ENCODE data around the gene NLRP9. TPM values are rescaled to one million over a fixed set of nuclear protein-coding genes. Genes with fewer than 3 reads are reported as not detected.

The NLRP9 gene
- total RNA-seq, 2 donors from 2014 or later, result not detected

GRCh38 chr19:55693336-55693974 lies 44.7 kb downstream of the NLRP9 start:
- no peaks in the 10 kb centered on the region for H3K9me3 ChIP-seq
- H3K27ac ChIP-seq, result no peak overlapping the region
- no peak overlapping the region for H3K4me3 ChIP-seq
- ATAC-seq (ENCODE audit: insufficient number of reproducible peaks, low FRiP score, low read depth), result no peak
- no peak for DNase-seq (ENCODE audit: low spot score)
- no peak for TF ChIP-seq CTCF (IDR thresholded peaks at IDR 0.05)
- H3K36me3 ChIP-seq, result peaks cover 71% of the 10 kb centered on the region
- no peaks in the 10 kb centered on the region for H3K4me1 ChIP-seq (ENCODE audit: control insufficient read depth in 1 of 2, low read depth in 2 of 2)
- H3K27me3 ChIP-seq (replicated peaks; ENCODE audit: insufficient read depth), result no peaks in the 10 kb centered on the region

- no peak for ATAC-seq (ENCODE audit: insufficient number of reproducible peaks, low FRiP score, low read depth)
- Histone ChIP-seq H3K9me3 (no peaks in the 10 kb centered on the region), H3K27ac (no peak overlapping the region), H3K36me3 (peaks cover 77% of the 10 kb centered on the region), H3K4me1 (ENCODE audit: control insufficient read depth in 1 of 2, low read depth in 2 of 2) (no peaks in the 10 kb centered on the region), H3K4me3 (no peak overlapping the region), H3K27me3 (replicated peaks; ENCODE audit: insufficient read depth) (no peaks in the 10 kb centered on the region)
- no peak for DNase-seq (ENCODE audit: low spot score)
- TF ChIP-seq CTCF (IDR thresholded peaks at IDR 0.05), result no peak
Observed at GRCh38 chr19:55692681-55693081, 45.5 kb downstream of the NLRP9 start.

- peaks cover 78% of the 10 kb centered on the region for H3K36me3 ChIP-seq
- no peak overlapping the region for H3K27ac ChIP-seq
- H3K4me3 ChIP-seq, result no peak overlapping the region
- no peak for DNase-seq (ENCODE audit: low spot score)
- ATAC-seq (ENCODE audit: insufficient number of reproducible peaks, low FRiP score, low read depth), result no peak
- no peaks in the 10 kb centered on the region for H3K4me1 ChIP-seq (ENCODE audit: control insufficient read depth in 1 of 2, low read depth in 2 of 2)
- no peaks in the 10 kb centered on the region for H3K9me3 ChIP-seq
- H3K27me3 ChIP-seq (replicated peaks; ENCODE audit: insufficient read depth), result no peaks in the 10 kb centered on the region
- TF ChIP-seq CTCF (IDR thresholded peaks at IDR 0.05), result no peak
Observed at GRCh38 chr19:55691561-55692481, 46.4 kb downstream of the NLRP9 start.

- Histone ChIP-seq H3K9me3 (no peaks in the 10 kb centered on the region), H3K4me3 (no peak overlapping the region), H3K27me3 (replicated peaks; ENCODE audit: insufficient read depth) (no peaks in the 10 kb centered on the region), H3K27ac (no peak overlapping the region), H3K36me3 (peaks cover 73% of the 10 kb centered on the region), H3K4me1 (ENCODE audit: control insufficient read depth in 1 of 2, low read depth in 2 of 2) (no peaks in the 10 kb centered on the region)
- ATAC-seq (ENCODE audit: insufficient number of reproducible peaks, low FRiP score, low read depth), result no peak
- no peak for TF ChIP-seq CTCF (IDR thresholded peaks at IDR 0.05)
- no peak for DNase-seq (ENCODE audit: low spot score)
Observed at GRCh38 chr19:55690769-55691545, 47.2 kb downstream of the NLRP9 start.
